Stimulated activated CD4-positive, alpha-beta T cell treated with anti-CD3 and anti-CD28 coated beads, Interleukin-4, amount 100 ng/mL, for 24 hours (primary cell): Measurements from ENCODE around the gene NSMCE1.
"Not testable (repeated sequence)": the region's sequence is repeated elsewhere in the genome, so short reads cannot be mapped to it uniquely, and the experiment has no call there.

Experiments used
- DNase-seq: peaks from one replicate; pipeline ENCODE4 v3.0.0-alpha.2; 2020

NSMCE1 gene

DNA sequence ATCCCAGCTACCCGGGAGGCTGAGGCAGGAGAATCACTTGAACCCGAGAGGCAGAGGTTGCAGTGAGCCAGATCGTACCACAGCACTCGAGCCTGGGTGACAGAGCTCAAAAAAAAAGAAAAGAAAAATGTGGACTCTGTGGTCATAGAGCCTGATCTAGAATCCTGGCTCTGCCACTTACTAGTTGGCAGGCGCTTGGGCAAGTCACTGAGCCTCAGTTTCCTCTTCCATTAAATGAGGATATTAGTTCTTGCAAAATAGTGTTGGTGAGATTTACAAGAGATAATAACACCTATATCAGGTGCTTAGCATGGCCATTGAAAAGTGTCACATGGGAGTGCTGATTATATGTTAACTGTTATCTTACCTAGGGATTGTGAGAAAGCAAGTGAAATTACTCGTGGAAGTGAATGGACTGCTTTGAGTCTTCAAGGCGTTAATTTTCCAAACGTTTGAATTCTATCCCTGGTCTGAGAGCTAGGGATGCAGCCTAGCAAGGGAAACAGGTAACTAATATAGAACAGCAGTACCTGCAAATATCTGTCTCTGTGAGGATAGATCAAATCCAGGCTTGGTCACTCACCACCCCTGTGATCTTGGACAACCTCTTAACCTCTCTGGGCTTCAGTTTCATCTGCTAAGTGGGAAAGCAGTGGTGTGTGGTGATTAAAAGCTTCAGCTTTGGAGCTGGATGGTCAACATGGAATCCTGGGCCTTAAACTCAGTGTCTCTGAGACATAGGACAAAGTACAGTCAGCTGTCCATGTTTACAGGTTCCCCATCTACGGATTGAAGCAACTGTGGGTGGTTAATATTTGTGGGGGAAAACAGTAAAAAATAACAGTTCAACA, 953 bp upstream of the NSMCE1 start:
- no peak for DNase-seq

DNA sequence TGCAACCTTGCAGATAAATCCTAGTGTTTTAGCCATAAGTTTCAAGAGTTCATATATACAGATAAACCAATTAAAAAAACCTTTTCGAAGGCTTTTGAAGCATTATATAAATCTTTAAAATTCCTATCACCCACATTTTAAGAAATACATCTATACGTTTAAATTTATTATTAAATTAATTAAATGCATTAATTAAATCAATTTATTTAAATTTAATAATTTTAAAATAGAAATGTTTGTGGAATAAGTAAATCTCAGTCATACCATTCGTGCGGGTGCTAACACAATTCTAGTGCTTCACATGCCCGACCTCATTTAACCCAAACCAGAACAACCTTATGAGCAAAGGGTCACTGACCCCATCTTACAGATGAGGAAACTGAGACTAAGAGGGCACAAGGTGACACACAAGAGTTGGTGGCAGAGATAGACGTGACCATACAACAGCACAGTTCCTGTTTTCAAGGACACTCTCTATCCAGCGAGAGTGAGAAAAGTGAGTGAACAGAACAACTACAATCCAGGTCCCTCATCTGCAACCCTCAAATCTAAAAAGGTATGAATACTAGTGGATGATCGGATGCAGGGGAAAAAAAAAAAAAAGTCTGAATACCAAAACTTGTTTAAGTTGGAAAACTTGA, 1.4 kb downstream of the NSMCE1 start:
- DNase-seq, result no peak

DNA sequence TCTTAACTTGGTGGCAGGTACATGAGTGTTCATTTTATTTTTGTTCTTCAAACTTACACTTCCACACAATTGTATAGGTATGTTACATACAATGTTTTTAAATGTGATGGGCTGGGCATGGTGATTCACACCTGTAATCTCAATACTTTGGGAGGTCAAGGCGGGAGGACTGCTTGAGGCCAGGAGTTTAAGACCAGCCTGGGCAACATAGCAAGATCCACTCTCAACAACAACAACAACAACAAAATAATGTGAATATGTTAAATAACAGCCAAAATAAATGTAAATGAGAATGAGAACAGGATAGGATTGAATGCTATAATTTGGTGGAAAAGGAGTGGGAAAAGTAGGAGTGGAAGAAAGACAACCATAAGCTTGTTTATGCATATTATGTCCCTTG, 2.6 kb downstream of the NSMCE1 start:
- DNase-seq, result no peak

DNA sequence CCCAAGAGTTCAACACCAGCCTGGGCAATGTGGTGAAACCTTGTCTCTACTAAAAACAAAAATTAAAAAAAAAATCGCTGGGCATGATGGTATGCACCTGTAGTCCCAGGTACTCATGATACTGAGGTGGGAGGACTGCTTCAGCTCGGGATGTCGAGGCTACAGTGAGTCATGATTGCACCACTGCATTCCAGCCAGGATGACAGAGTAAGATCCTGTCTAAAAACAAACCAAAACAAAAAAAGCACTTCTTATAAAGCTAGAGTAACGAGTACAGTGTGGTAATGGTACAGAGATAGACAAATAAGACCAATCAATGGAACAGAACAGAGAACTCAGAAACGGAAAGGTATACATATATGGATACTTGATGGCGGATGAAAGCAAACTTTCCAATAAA, 4.4 kb downstream of the NSMCE1 start:
- DNase-seq, result no peak

DNA sequence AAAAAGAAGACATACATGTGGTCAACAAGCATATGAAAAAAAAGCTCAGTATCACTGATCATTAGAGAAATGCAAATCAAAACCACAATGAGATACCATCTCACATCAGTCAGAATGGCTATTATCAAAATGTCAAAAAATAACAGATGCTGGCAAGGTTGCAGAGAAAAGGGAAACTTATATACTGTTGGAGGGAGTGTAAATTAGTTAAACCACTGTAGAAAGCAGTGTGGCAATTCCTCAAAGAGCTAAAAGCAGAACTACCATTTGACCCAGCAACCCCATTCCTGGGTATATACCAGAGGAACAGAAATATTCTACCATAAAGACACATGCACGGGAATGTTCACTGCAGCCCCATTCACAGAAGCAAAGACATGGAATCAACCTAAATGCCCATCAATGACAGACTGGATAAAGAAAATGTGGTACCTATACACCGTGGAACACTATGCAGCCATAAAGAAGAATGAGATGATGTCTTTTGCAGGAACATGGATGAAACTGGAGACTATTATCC, 5.6 kb downstream of the NSMCE1 start:
- not testable (repeated sequence) for DNase-seq

DNA sequence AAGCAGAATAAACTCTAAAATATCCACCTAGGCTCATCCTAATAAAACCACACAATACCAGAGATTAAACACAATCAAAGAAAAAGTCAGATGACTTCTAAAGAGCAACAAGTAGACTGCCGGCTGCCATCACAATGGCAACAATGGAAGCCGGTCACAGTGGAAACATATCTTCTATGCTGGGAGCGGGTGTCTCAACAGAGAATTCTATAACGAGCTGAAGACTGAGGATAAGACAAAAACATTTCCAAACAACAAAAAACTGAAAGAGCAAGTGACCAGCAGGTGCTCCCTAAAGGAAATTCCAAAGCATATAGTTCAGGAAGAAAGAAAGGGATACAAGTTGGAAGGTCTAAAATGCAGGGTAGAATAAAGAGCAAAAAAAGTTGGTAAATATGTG, 8.9 kb downstream of the NSMCE1 start:
- no peak for DNase-seq

DNA sequence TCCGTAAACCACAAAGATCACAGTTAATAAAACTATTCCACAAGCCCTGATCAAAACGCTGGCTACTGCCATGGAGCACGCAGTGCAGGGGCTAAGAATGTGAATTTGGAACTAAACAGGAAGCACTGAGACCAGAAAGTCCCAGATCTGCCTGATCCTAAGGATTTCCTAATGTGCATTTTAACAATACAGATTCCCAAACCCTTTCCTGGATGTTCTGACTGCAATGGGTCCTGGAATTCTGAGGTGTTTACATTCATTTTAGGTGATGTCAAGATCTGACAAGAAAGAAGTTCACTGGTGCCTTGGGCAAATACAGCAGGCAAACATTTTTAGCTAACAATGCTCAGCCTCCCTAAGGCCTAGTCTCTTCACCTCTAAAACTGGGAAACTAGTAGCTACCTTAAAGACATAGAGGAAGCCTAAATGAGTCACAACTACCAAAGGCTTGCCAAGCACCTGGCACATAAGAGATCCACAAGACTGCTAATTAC, 10.3 kb downstream of the NSMCE1 start:
- DNase-seq, result no peak

DNA sequence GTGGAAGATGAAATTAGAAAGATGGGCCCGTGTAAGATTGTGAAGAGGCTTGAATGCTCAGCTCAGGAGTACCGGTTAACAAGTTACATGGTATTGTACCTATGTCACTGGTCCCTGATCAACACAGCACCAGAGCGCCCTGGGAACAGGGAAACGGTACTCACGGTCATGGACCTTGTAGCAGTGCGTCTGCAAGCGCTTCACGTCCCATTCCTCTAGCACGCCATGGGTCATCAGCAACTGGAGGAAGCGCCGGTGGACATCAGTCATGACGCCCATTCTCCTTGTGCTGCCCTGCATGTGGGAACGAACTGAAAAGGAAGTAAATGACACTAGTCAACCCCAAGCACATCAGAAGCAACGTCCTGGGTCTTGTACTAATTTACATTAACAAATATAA, 11.3 kb downstream of the NSMCE1 start:
- DNase-seq, result no peak

DNA sequence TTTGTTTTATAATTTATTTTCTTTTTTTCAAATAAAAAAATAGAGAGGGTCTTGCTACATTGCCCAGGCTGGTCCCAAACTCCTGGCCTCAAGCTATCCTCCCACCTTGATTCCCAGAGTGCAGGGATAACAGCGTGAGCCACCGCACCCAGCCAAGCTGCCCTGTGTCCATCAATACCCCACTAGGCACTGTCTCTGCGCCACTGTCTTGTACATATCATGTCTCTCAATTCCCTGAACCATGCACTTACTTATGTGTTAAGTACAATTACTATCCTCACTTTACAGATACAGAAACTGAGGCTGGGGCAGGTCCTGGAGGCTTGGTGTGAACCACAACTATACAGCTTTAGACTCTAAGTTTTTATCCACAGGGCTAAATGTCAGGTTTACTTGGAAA, 11.7 kb downstream of the NSMCE1 start:
- no peak for DNase-seq

DNA sequence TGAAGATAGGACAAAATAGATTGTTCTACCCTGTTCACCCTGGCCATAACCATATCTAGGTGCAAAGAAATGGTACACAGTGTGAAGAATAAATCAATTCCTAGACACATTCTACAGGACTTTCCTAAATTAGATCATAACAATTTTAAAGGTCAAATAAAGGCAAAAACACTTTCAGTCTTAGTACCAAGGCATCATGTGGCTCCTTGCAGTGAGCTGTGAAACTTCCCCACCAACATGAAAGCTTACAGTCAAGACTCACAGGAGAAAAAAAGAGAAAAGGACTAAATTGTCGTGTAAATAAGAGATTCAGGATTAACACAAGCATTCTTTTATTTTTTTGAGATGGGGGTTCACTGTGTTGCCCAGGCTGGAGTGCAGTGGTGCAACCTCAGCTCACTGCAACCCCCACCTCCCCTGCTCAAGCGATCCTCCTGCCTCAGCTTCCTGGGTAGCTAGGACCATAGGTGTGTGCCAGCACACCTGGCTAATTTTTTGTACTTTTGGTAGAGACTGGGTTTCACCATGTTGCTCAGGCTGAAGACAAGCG, 14.2 kb downstream of the NSMCE1 start:
- peak; percentile 44 for DNase-seq

DNA sequence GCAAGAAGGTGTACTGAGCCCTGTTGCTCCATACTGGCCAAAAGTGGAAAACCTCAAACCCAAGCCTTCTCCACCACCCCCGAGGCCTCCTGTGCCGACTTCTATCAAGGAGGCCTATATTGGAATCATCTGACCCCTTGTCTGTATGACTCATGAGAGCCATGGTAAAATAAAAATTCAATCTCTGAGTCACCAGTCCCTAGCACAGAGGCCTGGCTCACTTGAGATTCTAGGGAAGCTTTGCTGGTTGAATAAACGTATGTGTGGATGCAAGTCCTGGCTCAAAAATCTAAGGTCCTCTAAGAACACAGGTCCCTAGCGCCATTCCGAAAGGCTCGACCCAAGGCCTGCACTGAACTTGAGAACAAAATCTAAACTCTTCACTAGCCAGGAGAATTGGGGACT, 15.0 kb downstream of the NSMCE1 start:
- DNase-seq, result no peak

DNA sequence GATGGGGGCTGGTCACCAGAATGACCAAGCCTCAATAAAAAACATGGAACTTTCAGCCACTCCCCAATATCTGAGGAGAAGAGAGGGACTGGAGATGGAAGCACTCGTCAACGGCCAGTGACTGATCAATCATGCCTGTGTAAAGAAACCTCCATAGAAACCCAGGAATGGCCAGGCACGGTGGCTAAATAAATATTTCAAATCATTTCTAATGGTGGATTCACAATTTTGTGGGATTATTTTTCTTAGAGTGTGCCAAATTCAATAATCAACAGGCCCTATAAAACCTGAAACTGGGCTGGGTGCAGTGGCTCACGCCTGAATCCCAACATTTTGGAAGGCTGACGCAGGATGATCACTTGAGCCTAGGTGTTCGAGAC, 16.4 kb downstream of the NSMCE1 start:
- DNase-seq, result no peak

DNA sequence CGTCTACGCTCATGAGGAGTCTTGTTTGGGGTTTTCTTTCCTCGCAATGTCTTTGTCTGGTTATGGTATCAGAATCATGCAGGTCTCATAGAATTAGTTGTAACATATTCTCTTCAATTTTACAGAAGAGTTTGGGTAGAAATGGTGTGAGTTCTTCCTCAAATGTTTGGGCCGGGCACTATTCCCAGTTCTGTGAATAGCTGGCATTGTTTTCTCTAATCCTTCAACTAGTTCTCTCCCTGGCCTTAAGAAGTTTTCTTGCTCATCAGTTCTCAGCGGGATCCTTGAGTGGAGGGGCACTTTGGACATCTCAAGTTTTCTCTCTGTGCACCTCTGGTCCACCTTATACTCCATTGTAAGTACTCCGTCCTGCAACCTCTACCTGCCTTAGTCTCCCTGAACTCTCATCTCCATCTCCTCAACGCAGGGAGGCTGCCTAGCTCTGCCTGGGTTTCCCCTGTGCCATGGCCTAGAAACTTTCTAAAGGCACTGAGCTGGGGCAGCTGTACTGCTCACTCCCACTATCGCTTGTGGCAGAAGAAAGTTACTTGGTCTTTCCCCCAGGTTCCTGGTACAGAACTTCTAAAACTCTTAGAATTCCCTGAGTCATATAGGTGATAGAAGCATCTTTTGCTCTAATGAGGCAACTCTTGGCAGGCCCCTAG, 16.9 kb downstream of the NSMCE1 start:
- DNase-seq, result no peak

DNA sequence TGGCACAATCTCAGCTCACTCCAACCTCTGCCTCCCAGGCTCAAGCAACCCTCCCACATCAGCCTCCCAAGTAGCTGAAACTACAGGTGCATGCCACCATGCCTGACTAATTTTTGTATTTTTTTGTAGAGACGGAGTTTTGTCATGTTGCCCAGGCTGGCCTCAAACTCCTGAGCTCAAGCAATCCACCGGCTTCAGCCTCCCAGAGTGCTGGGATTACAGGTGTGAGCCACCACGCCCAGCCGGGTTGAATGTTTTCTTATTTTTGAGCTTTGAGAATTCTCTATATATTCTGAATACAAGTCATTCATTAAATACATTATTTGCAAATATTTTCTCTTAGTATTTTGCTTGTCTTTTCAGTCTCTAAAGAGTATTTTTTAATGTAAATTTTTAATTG, 19.7 kb downstream of the NSMCE1 start:
- not testable (repeated sequence) for DNase-seq

DNA sequence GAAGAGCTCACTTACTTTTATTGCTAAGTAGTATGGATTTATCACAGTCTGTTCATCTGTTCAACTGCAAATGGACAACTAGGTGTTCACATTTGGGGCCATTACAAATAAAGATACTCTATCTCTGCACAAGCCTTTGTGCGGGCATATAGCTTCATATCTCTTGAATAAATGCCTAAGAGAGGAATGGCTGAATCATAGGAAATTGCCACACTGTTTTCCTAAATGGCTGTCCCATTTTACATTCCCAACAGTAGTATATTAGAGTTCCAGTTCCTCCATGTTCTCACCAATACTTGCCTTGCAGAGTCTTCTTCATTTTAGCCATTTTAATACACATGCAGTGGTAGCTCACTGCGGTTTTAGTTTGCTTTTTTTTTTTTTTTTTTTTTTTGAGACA, 20.5 kb downstream of the NSMCE1 start:
- no peak for DNase-seq

DNA sequence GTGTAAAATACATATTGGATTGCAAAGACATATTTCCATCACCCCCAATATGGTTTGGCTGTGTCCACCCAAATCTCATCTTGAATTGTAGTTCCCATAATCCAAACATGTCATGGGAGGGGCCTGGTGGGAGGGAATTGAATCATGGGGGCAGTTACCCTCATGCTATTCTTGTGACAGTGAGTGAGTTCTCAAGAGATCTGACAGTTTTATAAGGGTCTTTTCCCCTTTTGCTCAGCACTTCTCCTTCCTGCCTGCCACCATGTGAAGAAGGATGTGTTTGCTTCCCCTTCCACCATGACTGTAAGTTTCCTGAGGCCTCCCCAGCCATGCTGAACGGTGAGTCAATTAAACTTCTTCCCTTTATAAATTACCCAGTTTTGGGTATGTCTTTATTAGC, 21.5 kb downstream of the NSMCE1 start:
- DNase-seq, result not testable (repeated sequence)

DNA sequence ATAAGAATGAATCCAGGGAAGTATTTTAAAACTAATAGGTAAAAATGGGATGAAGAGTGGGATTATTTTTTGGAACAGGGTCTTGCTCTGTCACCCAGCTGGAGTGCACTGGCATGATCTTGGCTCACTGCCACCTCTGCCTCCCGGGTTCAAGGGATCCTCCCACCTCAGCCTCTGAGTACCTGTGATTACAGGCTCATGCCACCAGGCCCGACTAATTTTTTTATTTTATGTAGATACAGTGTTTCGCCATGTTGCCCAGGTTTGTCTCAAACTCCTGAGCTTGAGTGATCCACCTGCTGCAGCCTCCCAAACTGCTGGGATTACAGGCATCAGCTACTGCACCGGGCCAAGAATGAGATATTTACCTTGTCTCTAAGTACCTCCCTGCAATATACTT, 22.1 kb downstream of the NSMCE1 start:
- no peak for DNase-seq

DNA sequence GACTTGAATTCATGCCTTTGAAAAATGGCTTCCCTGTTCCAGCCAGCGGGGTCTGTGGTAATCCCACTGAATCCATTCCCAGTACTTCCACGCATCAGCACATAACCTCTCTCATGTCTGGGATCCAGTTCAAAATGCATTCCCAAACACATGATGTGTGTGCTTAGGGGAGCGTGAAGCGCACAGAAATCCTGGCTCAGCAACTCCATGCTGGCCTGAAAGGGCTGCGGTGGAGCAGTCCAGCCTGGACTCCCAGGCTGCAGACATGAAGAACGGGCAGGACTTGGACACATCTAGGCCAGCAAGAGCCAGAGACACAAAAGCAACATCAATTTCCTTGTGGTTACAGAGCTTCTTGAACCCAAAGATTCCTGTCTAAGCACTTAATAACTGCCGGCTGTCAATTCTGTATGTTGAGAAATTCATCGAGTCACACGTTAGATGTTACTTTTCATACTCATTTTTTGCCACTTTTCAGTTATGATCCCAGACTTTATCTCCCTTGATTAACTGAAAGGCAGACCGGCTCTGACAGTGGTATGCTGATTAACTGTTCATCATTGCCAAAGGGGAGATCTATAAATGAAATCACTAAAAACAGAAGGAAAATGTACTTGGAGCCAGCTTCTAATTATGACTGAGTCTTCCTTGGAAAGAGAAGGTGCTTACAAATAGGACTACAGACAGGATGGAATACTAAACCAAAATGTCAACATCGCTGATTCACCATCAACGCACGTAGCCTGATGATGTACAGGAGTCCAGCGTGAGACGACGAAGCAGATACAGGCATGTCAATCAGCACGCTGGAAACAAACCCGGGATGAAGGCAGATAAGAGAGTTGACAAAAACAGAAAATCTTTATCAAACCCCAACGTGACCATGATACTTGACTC, 23.0 kb downstream of the NSMCE1 start:
- peak; percentile 72 for DNase-seq

DNA sequence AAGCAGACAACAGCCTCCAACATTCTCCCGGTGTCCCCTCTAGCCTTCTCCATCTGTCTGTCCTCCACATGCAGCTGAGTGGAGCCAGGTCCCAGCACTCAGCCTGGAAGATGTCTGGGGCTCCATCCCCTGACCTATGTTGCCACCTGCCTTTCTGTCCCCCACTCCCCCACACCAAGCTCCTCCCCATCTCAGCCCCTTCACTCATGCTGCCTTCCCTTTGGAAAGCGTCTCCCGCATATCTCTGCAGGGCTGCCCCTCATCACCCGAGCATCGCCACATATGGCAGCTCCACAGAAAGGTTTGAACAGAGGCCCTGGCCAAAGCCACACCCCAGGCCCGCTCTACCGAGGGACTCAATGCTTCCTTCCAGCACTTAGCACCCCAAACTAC, 24.2 kb downstream of the NSMCE1 start:
- no peak for DNase-seq

DNA sequence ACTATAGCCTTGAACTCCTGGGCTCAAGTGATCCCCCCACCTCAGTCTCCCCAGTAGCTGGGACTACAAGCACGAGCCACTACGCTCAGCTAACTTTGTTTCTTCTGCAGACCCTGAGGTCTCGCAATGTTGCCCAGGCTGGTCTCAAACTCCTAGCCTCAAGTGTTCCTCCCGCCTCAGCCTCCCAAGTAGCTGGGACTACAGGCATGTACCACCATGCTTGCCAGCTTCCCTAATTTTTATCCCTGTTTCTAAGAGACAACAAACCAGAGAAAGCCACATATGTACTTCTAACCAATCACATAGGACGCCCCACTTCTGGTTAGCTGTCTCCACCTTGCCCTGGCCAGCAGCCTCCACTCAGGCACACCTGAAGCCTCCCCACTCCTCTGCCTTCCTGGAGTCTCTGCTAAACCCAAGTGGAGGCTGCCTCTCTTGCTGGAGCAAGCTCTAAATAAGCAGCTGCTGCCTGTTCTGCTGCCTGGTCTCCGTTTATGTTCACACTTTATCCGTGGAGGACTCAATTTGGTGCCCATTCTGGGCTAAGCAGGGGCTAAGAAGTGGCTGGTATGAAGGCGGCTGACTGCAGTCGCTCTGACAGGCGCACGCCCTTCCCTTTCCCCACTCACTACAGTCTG, 24.7 kb downstream of the NSMCE1 start:
- DNase-seq, result no peak

DNA sequence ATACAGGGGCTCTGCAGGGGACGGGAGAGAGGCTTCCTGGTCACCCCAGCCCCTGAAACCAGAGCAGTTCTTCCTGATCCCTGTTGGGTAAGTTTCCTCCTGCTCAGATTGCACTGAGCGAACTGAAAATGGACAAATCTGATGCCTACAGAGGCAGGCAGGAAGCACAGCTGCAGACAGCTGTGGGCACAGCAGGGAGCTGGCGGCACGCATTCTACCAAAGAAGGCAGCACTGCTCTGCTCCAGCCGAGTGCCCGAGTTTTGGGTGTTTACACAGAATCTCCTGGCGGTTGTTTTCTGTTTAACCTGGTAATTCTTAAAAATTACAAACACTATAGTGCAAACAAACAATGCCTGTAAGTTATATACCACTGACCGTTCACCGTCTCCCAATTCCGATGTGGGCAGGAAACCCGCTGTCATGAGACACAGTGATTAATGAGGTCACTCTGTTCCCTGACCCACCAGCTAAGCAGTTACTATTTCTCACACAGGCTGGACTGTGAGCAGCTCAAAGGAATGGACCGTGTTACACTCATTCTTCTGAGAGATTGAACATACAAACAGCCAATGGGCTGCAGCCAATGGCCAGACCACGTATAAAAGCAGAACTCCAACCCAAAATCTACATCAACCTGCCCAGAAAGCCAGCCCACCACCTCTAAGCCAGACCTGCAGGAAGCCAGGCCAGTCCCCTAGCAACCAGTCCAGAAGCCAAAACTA, 25.5 kb downstream of the NSMCE1 start:
- no peak for DNase-seq
